Endothelial cell of umbilical vein (primary cell): Measurements from ENCODE around the gene MCU. TPM values are rescaled to one million over a fixed set of nuclear protein-coding genes. Genes with fewer than 3 reads are reported as not detected.

Experiments used
- BruUV-seq: library from RNA; stranded (reverse); fragments of 400-500 nt; replicated peaks from 2 replicates; lab custom pipeline; 2021; lab: Mats Ljungman, UMichigan
- CTCF ChIA-PET: fragments of 300-600, 350-600 bp; sonication (Branson Sonifier 250); formaldehyde crosslinking; loops from one replicate; lab custom pipeline; 2021; ENCODE audit warnings: antibody characterized with exemption, inconsistent platforms; lab: Charles Lee
- POLR2A ChIA-PET: fragments of 300-600, 350-600 bp; sonication (Branson Sonifier 250); formaldehyde crosslinking; loops from one replicate; lab custom pipeline; 2021; ENCODE audit warnings: antibody characterized with exemption, inconsistent platforms; lab: Charles Lee
- DNase-seq: peaks from one replicate; pipeline ENCODE4 v3.0.0-alpha.2; 2011; ENCODE audit warnings: low read depth, low spot score
- FAIRE-seq: peaks from 2 replicates; lab custom pipeline; 2011; peaks lifted over from hg19 to GRCh38; lab: Jason Lieb, UNC
- H2AFZ ChIP-seq: 2 replicates; pipeline ENCODE4 v1.6.0; 2012; ENCODE audit warnings: low read depth, low read length, control low read depth, inconsistent platforms
- H3K27ac ChIP-seq: 2 replicates; pipeline ENCODE4 v1.5.1; 2011; ENCODE audit warnings: low read depth, mild to moderate bottlenecking, control low read depth, low read length, moderate library complexity; ENCODE audit not compliant: insufficient read depth
- H3K27me3 ChIP-seq, 2 experiments: 2 replicates each; pipeline versions ENCODE4 v1.6.0 to v1.6.1; 2011; ENCODE audit warnings: low read length in 2 of 2, mixed read lengths in 1 of 2; ENCODE audit not compliant: control insufficient read depth in 2 of 2, insufficient read depth in 2 of 2
- H3K36me3 ChIP-seq, 2 experiments: 2 replicates in 1 of 2; 3 replicates in 1 of 2; pipeline ENCODE4 v1.5.1; 2011; ENCODE audit warnings: low read length in 2 of 2, mild to moderate bottlenecking in 1 of 2, moderate library complexity in 1 of 2; ENCODE audit not compliant: control insufficient read depth in 2 of 2, insufficient read depth in 2 of 2; ENCODE audit errors: extremely low read depth in 1 of 2
- H3K4me1 ChIP-seq: 3 replicates; pipeline ENCODE4 v1.5.1; 2011; ENCODE audit warnings: mild to moderate bottlenecking, low read length; ENCODE audit not compliant: control insufficient read depth, insufficient read depth; ENCODE audit errors: extremely low read depth
- H3K4me2 ChIP-seq: 2 replicates; pipeline ENCODE4 v1.6.1; 2011; ENCODE audit warnings: low read length, control low read depth, mixed read lengths; ENCODE audit not compliant: insufficient read depth
- H3K4me3 ChIP-seq, 3 experiments: fragments of 200-600 bp in 1 of 3; sonication (generic), shearing (Covaris generic) in 1 of 3; replicated peaks in 1 of 3; 2 replicates each; pipeline ENCODE4 v1.5.1; 2011 to 2016; ENCODE audit warnings: control low read depth in 3 of 3, low read length in 3 of 3, mild to moderate bottlenecking in 2 of 3, inconsistent platforms in 1 of 3, low read depth in 1 of 3, moderate library complexity in 1 of 3; ENCODE audit not compliant: insufficient read depth in 1 of 3
- H3K79me2 ChIP-seq: 2 replicates; pipeline ENCODE4 v1.6.0; 2012; ENCODE audit warnings: low read length, inconsistent platforms; ENCODE audit not compliant: control insufficient read depth, insufficient read depth
- H3K9ac ChIP-seq: replicated peaks from 2 replicates; pipeline ENCODE3; 2011; ENCODE audit warnings: low read length, control low read depth; ENCODE audit not compliant: insufficient read depth; ENCODE audit errors: extremely low read depth
- H3K9me1 ChIP-seq: replicated peaks from 3 replicates; pipeline ENCODE4 v1.6.0; 2011; ENCODE audit warnings: mild to moderate bottlenecking, low read length; ENCODE audit not compliant: control insufficient read depth, insufficient read depth; ENCODE audit errors: extremely low read depth
- H3K9me3 ChIP-seq: replicated peaks from 2 replicates; pipeline ENCODE4 v1.5.1; 2012; ENCODE audit warnings: low read length, inconsistent platforms; ENCODE audit not compliant: control insufficient read depth, insufficient read depth
- H4K20me1 ChIP-seq: replicated peaks from 2 replicates; pipeline ENCODE3; 2011; ENCODE audit warnings: mild to moderate bottlenecking, low read length; ENCODE audit not compliant: control insufficient read depth, insufficient read depth; ENCODE audit errors: extremely low read depth
- EZH2 ChIP-seq: IDR thresholded peaks from 2 replicates; pipeline ENCODE4 v1.6.1; 2012; ENCODE audit warnings: borderline replicate concordance, low read depth, mild to moderate bottlenecking, moderate library complexity, low read length, inconsistent platforms; ENCODE audit not compliant: severe bottlenecking
- FOS ChIP-seq: IDR thresholded peaks from 2 replicates; pipeline ENCODE4 v1.6.1; 2011; ENCODE audit warnings: mild to moderate bottlenecking, low read length, moderate library complexity, borderline replicate concordance; ENCODE audit not compliant: insufficient read depth
- GATA2 ChIP-seq: IDR thresholded peaks from 2 replicates; pipeline ENCODE4 v1.7.0; 2011; ENCODE audit warnings: low read depth, mild to moderate bottlenecking, moderate library complexity, mixed read lengths, low read length; ENCODE audit not compliant: insufficient read length, insufficient read depth
- JUN ChIP-seq: IDR thresholded peaks from 2 replicates; pipeline ENCODE4 v1.6.1; 2011; ENCODE audit warnings: borderline replicate concordance, low read depth; ENCODE audit not compliant: insufficient read length, insufficient read depth
- MYC ChIP-seq: IDR thresholded peaks from one replicate; pipeline ENCODE4 v1.6.1; 2011; ENCODE audit warnings: mild to moderate bottlenecking, low read depth, low read length
- POLR2A ChIP-seq: IDR thresholded peaks from 2 replicates; pipeline ENCODE4 v1.6.1; 2012; ENCODE audit warnings: low read depth, mild to moderate bottlenecking, control low read depth, low read length
- POLR2AphosphoS5 ChIP-seq: IDR thresholded peaks from 2 replicates; pipeline ENCODE4 v1.6.1; 2012; ENCODE audit warnings: low read depth, mild to moderate bottlenecking, control low read depth, low read length, moderate library complexity; ENCODE audit not compliant: insufficient read depth
- dilution Hi-C: fragments of 300-500 bp; cut with MboI; formaldehyde crosslinking; loops from one replicate; pipeline ENCODE4 v1.15.0; 2019; ENCODE audit warnings: low sequenced_read_pairs; ENCODE audit not compliant: extremely low pct_ligation_motif_present
- intact Hi-C: fragments of 100-400 bp; cut with micrococcal nuclease; formaldehyde crosslinking; loops from one replicate; pipeline ENCODE4 v1.10.0; 2022
- polyA plus RNA-seq, 4 experiments: library from polyadenylated mRNA; depleted of rRNA in 3 of 4; stranded (reverse) in 3 of 4; unstranded in 1 of 4; fragments of >200 nt; gene quantifications; 2 replicates each; pipeline versions ENCODE4 v1.2.1 to v1.2.3, GENCODE V29; 2011 to 2012; ENCODE audit warnings: missing spikeins in 1 of 4
- total RNA-seq: library from RNA; stranded (reverse); gene quantifications from 2 replicates; pipeline ENCODE4 v1.2.3, GENCODE V29; 2021
- TF ChIP-seq, protein P1 (sequence below): IDR thresholded peaks from 2 replicates; pipeline ENCODE4 v1.6.1; 2011; ENCODE audit not compliant: insufficient read depth, insufficient read length
- TF ChIP-seq, protein P2 (sequence below), 2 donors: IDR thresholded peaks; 1 replicate in 1 of 2; 2 replicates in 1 of 2; pipeline ENCODE4 v1.5.1; 2011; ENCODE audit warnings: low read length in 2 of 2, mild to moderate bottlenecking in 2 of 2, moderate library complexity in 2 of 2, control low read depth in 1 of 2, inconsistent platforms in 1 of 2, low read depth in 1 of 2; ENCODE audit not compliant: insufficient read depth in 1 of 2; ENCODE audit errors: extremely low read depth in 1 of 2

MCU gene
- total and polyA plus RNA-seq, 2 donors (not counting 3 experiments of a cell fraction or from before 2014, with no cell fraction given): 25.2 to 37.2 TPM

- H3K4me1 ChIP-seq: no peaks in the 10 kb centered on the region
- DNase-seq (no peak), FAIRE-seq (no peak)
- intact Hi-C loops (no loop called here), dilution Hi-C loops (no loop called here)
- H3K9me1 ChIP-seq: no peaks in the 10 kb centered on the region
- H3K36me3 ChIP-seq: no peaks in the 10 kb centered on the region
- H2AFZ ChIP-seq: no peak overlapping the region
- H3K27ac ChIP-seq: no peak overlapping the region
- no peak overlapping the region for H3K9ac ChIP-seq
- TF ChIP-seq POLR2AphosphoS5 (no peak), MYC (no peak), JUN (no peak), GATA2 (no peak), POLR2A (no peak), FOS (no peak), EZH2 (no peak)
- TF ChIP-seq, protein P1, sequence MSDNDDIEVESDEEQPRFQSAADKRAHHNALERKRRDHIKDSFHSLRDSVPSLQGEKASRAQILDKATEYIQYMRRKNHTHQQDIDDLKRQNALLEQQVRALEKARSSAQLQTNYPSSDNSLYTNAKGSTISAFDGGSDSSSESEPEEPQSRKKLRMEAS: no peak
- TF ChIP-seq, protein P2, sequence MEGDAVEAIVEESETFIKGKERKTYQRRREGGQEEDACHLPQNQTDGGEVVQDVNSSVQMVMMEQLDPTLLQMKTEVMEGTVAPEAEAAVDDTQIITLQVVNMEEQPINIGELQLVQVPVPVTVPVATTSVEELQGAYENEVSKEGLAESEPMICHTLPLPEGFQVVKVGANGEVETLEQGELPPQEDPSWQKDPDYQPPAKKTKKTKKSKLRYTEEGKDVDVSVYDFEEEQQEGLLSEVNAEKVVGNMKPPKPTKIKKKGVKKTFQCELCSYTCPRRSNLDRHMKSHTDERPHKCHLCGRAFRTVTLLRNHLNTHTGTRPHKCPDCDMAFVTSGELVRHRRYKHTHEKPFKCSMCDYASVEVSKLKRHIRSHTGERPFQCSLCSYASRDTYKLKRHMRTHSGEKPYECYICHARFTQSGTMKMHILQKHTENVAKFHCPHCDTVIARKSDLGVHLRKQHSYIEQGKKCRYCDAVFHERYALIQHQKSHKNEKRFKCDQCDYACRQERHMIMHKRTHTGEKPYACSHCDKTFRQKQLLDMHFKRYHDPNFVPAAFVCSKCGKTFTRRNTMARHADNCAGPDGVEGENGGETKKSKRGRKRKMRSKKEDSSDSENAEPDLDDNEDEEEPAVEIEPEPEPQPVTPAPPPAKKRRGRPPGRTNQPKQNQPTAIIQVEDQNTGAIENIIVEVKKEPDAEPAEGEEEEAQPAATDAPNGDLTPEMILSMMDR (IDR thresholded peaks at IDR 0.05; ENCODE audit: extremely low read depth in 1 of 2, insufficient read depth in 1 of 2, low read depth in 1 of 2, low read length in 2 of 2): no peak
- no peaks in the 10 kb centered on the region for H3K9me3 ChIP-seq
- ChIA-PET CTCF (interaction anchor here (1.3 to 1.6 kb wide), 2 partner anchors 13 to 17 kb away, joined by 3 to 5 read pairs; no protein-coding TSS in a partner anchor), POLR2A (no interaction called here)
- no peaks in the 10 kb centered on the region for H3K27me3 ChIP-seq
- H3K4me2 ChIP-seq: no peak overlapping the region
- H3K79me2 ChIP-seq: no peaks in the 10 kb centered on the region
- H4K20me1 ChIP-seq: no peaks in the 10 kb centered on the region
- no peak overlapping the region for H3K4me3 ChIP-seq
- BruUV-seq: no TSS peak
Observed at GRCh38 chr10:72850861-72851260, 158.9 kb downstream of the MCU start.
